HCT116 (cell line): ENCODE measurements around the gene HIBADH. TPM values are rescaled to one million over a fixed set of nuclear protein-coding genes. Genes with fewer than 3 reads are reported as not detected.
A peak's percentile ranks its signal among the peaks of the same experiment; 100 is the strongest.

Experiments
- ATAC-seq: fragments of 200-7000 bp; cut with Tn5 transposase; 2 replicates; pipeline ENCODE4 v1.9.1; 2020; ENCODE audit warnings: mild to moderate bottlenecking, moderate library complexity
- BruUV-seq: library from RNA; stranded (reverse); fragments of 400-500 nt; replicated peaks from 2 replicates; lab custom pipeline; 2021; lab: Mats Ljungman, UMichigan
- CTCF ChIA-PET: fragments of 300-600 bp; sonication (Branson Sonifier 250); formaldehyde crosslinking; loops from one replicate; lab custom pipeline; 2021; ENCODE audit warnings: antibody characterized with exemption; lab: Charles Lee
- POLR2A ChIA-PET: fragments of 300-600, 350-600 bp; sonication (Branson Sonifier 250); formaldehyde crosslinking; loops from one replicate; lab custom pipeline; 2021; ENCODE audit warnings: antibody characterized with exemption; lab: Charles Lee
- RAD21 ChIA-PET, 2 experiments: fragments of 300-600 bp; sonication (Branson Sonifier 250); formaldehyde crosslinking; loops; one replicate each; lab custom pipeline; 2023; ENCODE audit warnings: low total read pairs in 2 of 2; ENCODE audit not compliant: uncharacterized antibody in 2 of 2, unreplicated experiment in 2 of 2, low non-redundant PET in 1 of 2; lab: Charles Lee
- DNase-seq: peaks from one replicate; pipeline ENCODE4 v3.0.0-alpha.2; 2010; ENCODE audit warnings: low read depth, low spot score
- H2AFZ ChIP-seq: fragments of 200-600 bp; shearing (Covaris generic), sonication (generic); 2 replicates; pipeline ENCODE4 v1.6.1; 2017; ENCODE audit warnings: low read depth, mixed run types, mixed read lengths, antibody characterized with exemption, low read length; ENCODE audit not compliant: poor library complexity, severe bottlenecking
- H3K27ac ChIP-seq: 2 replicates; pipeline ENCODE4 v1.5.1; 2012; ENCODE audit warnings: low read depth, low read length
- H3K27me3 ChIP-seq: fragments of 200-600 bp; sonication (generic); 2 replicates; pipeline ENCODE4 v1.6.1; 2016; ENCODE audit warnings: mixed run types, low read length, mixed read lengths; ENCODE audit not compliant: insufficient read depth
- H3K36me3 ChIP-seq, 2 experiments: fragments of 200-500 bp in 1 of 2; fragments of 200-600 bp in 1 of 2; sonication (Bioruptor generic) in 1 of 2; sonication (generic) in 1 of 2; 2 replicates each; pipeline versions ENCODE4 v1.5.1 to v1.6.1; 2014 to 2016; ENCODE audit warnings: low read length in 2 of 2, inconsistent platforms in 1 of 2, mixed read lengths in 1 of 2, mixed run types in 1 of 2; ENCODE audit not compliant: insufficient read depth in 2 of 2, control insufficient read depth in 1 of 2
- H3K4me1 ChIP-seq, 2 experiments: fragments of 200-600 bp in 1 of 2; sonication (generic) in 1 of 2; 2 replicates each; pipeline versions ENCODE4 v1.5.1 to v1.6.1; 2012 to 2017; ENCODE audit warnings: low read length in 2 of 2, inconsistent platforms in 1 of 2, mild to moderate bottlenecking in 1 of 2, mixed read lengths in 1 of 2, mixed run types in 1 of 2, moderate library complexity in 1 of 2; ENCODE audit not compliant: insufficient read depth in 2 of 2, control insufficient read depth in 1 of 2
- H3K4me2 ChIP-seq: fragments of 200-600 bp; sonication (generic); 2 replicates; pipeline ENCODE4 v1.6.1; 2017; ENCODE audit warnings: mixed run types, low read length, mixed read lengths
- H3K4me3 ChIP-seq, 2 experiments: fragments of 200-600 bp in 1 of 2; sonication (generic) in 1 of 2; replicated peaks in 1 of 2; 2 replicates each; pipeline ENCODE4 v1.5.1; 2011 to 2016; ENCODE audit warnings: low read length in 2 of 2, control low read depth in 1 of 2, low read depth in 1 of 2, mild to moderate bottlenecking in 1 of 2, mixed read lengths in 1 of 2, mixed run types in 1 of 2
- H3K79me2 ChIP-seq: fragments of 200-600 bp; sonication (generic); 2 replicates; pipeline ENCODE4 v1.6.1; 2017; ENCODE audit warnings: mild to moderate bottlenecking, mixed run types, low read length, moderate library complexity, mixed read lengths; ENCODE audit not compliant: insufficient read depth
- H3K9ac ChIP-seq: fragments of 200-600 bp; sonication (generic); 2 replicates; pipeline ENCODE4 v1.6.1; 2016; ENCODE audit warnings: low read length, mixed read lengths
- H3K9me2 ChIP-seq: fragments of 200-600 bp; sonication (generic), shearing (Covaris generic); 2 replicates; pipeline ENCODE4 v1.6.1; 2017; ENCODE audit warnings: mixed run types, mild to moderate bottlenecking, moderate library complexity; ENCODE audit not compliant: insufficient read depth
- H3K9me3 ChIP-seq, 2 experiments: fragments of 200-500 bp in 1 of 2; fragments of 200-600 bp in 1 of 2; sonication (Bioruptor generic) in 1 of 2; sonication (generic) in 1 of 2; 2 replicates each; pipeline ENCODE4 v1.6.1; 2014 to 2017; ENCODE audit warnings: low read length in 2 of 2, mixed read lengths in 2 of 2, inconsistent platforms in 1 of 2, low read depth in 1 of 2, mild to moderate bottlenecking in 1 of 2, mixed run types in 1 of 2, moderate library complexity in 1 of 2; ENCODE audit not compliant: control insufficient read depth in 1 of 2, insufficient read depth in 1 of 2
- H4K20me1 ChIP-seq: fragments of 200-600 bp; sonication (generic), shearing (Covaris generic); 2 replicates; pipeline ENCODE4 v1.6.1; 2017; ENCODE audit warnings: mixed run types, mild to moderate bottlenecking, moderate library complexity; ENCODE audit not compliant: insufficient read depth
- CTCF ChIP-seq, 3 experiments: fragments of 200-600 bp in 1 of 3; sonication (generic) in 1 of 3; IDR thresholded peaks in 2 of 3; conservative IDR thresholded peaks in 1 of 3; 2 replicates each; pipeline ENCODE4 v1.5.1; 2012 to 2017; ENCODE audit warnings: low read depth in 2 of 3, low read length in 2 of 3, antibody characterized with exemption in 1 of 3, borderline replicate concordance in 1 of 3, control low read depth in 1 of 3, mild to moderate bottlenecking in 1 of 3, mixed read lengths in 1 of 3, mixed run types in 1 of 3, moderate library complexity in 1 of 3; ENCODE audit not compliant: insufficient read depth in 1 of 3
- EGR1 ChIP-seq: IDR thresholded peaks from 2 replicates; pipeline ENCODE4 v1.6.1; 2012; ENCODE audit warnings: low read depth
- FOSL1 ChIP-seq: IDR thresholded peaks from 2 replicates; pipeline ENCODE4 v1.6.1; 2012; ENCODE audit warnings: low read depth
- JUND ChIP-seq: IDR thresholded peaks from 2 replicates; pipeline ENCODE4 v1.6.1; 2012
- MAX ChIP-seq: IDR thresholded peaks from 2 replicates; pipeline ENCODE4 v1.6.1; 2012
- POLR2AphosphoS5 ChIP-seq: IDR thresholded peaks from 2 replicates; pipeline ENCODE4 v1.6.1; 2011; ENCODE audit warnings: mild to moderate bottlenecking, low read depth, low read length, moderate library complexity
- RAD21 ChIP-seq: IDR thresholded peaks from 2 replicates; pipeline ENCODE4 v1.6.1; 2012; ENCODE audit warnings: low read depth, mild to moderate bottlenecking
- REST ChIP-seq: IDR thresholded peaks from 2 replicates; pipeline ENCODE4 v1.6.1; 2012; ENCODE audit warnings: low read depth
- SIN3A ChIP-seq: IDR thresholded peaks from 2 replicates; pipeline ENCODE4 v1.6.1; 2012; ENCODE audit warnings: low read depth
- SRF ChIP-seq: IDR thresholded peaks from 2 replicates; pipeline ENCODE4 v1.6.1; 2012; ENCODE audit warnings: low read depth
- ZNF274 ChIP-seq: fragments of 200-500 bp; sonication (Bioruptor generic); IDR thresholded peaks from 2 replicates; pipeline ENCODE4 v1.6.1; 2014; ENCODE audit warnings: mild to moderate bottlenecking, low read depth, low read length, inconsistent platforms
- intact Hi-C: fragments of 100-400 bp; cut with micrococcal nuclease; formaldehyde crosslinking; loops from 2 replicates; pipeline ENCODE4 v1.10.0; 2022
- total RNA-seq: library from RNA; stranded (reverse); gene quantifications from one replicate; pipeline ENCODE4 v1.2.1, GENCODE V29; 2021; ENCODE audit not compliant: unreplicated experiment

Gene HIBADH
- total RNA-seq, 1 experiment from 2014 or later = 32.4 TPM

- intact Hi-C loops = loop anchor here (1.0 to 10.0 kb wide), 5 partner anchors 53 to 405 kb away; partner anchors contain the start of gene TAX1BP1
- CTCF ChIA-PET = interaction anchor here (1.7 to 2.5 kb wide), 4 partner anchors 85 to 404 kb away, joined by 3 to 6 read pairs (median 4); no protein-coding TSS in a partner anchor
- H3K9me2 ChIP-seq = no peaks in the 10 kb centered on the region
- BruUV-seq = no TSS peak
- DNase-seq (no peak), ATAC-seq (peak; percentile 95)
- no peaks in the 10 kb centered on the region for H4K20me1 ChIP-seq
- POLR2A ChIA-PET = no interaction called here
- no peak overlapping the region for H3K27ac ChIP-seq
- H3K9ac ChIP-seq = no peak overlapping the region
- no peak overlapping the region for H3K4me3 ChIP-seq
- H2AFZ ChIP-seq = no peak overlapping the region
- no peaks in the 10 kb centered on the region for H3K27me3 ChIP-seq
- TF ChIP-seq SRF (no peak), RAD21 (peak; percentile 85), POLR2AphosphoS5 (no peak), FOSL1 (no peak), CTCF (IDR thresholded peaks at IDR 0.05 in 2 of 3, conservative IDR thresholded peaks at IDR 0.05 in 1 of 3; ENCODE audit: borderline replicate concordance in 1 of 3, insufficient read depth in 1 of 3, low read depth in 2 of 3, low read length in 2 of 3) (peak; percentile 53 to 69 (median 66)), JUND (no peak), MAX (no peak), EGR1 (no peak), SIN3A (no peak), ZNF274 (no peak), REST (no peak)
- H3K79me2 ChIP-seq = no peaks in the 10 kb centered on the region
- H3K9me3 ChIP-seq = no peaks in the 10 kb centered on the region
- RAD21 ChIA-PET = interaction anchor here in 1 of 2 experiments (0.6 to 1.0 kb wide), 2 partner anchors 85 to 96 kb away, joined by 3 to 4 read pairs; no protein-coding TSS in a partner anchor
- no peak overlapping the region for H3K4me2 ChIP-seq
- H3K36me3 ChIP-seq = no peaks in the 10 kb centered on the region
- peaks cover 0 to 13% of the 10 kb centered on the region in 2 experiments; a peak in 2 of 4 replicates for H3K4me1 ChIP-seq
These were observed 27.0 kb upstream of the HIBADH start for GRCh38 chr7:27689591-27690164.
